HG03457 (cell line): ENCODE results near the gene PPP1R16B.
"Not testable (repeated sequence)": the region's sequence is repeated elsewhere in the genome, so short reads cannot be mapped to it uniquely, and the experiment has no call there.

Experiments used
- ATAC-seq: cut with Tn5 transposase; IDR thresholded peaks from one replicate; pipeline ENCODE4 v1.9.1; 2021; ENCODE audit warnings: moderate number of reproducible peaks; ENCODE audit not compliant: unreplicated experiment

PPP1R16B gene

DNA sequence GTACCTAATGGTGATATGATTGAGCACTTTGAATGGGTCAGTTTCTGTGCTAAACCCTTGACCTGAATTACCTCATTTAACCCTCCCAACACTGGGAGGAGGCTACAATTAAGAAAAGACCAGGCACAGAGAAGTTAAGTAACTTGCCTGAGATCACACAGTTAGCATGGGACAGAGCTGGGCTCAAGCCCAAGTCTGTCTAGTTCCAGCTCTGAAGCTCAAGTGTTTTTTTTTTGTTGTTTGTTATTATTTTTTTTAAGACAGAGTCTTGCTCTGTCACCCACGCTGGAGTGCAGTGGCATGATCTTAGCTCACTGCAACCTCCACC is 124.7 kb downstream of the PPP1R16B start:
- ATAC-seq = no peak

- ATAC-seq = no peak
Measured at GRCh38 chr20:38931984-38932383, 126.5 kb downstream of the PPP1R16B start.

GRCh38 chr20:38932457-38933120 is 127.1 kb downstream of the PPP1R16B start:
- no peak for ATAC-seq

GRCh38 chr20:38934530-38934929 is 129.0 kb downstream of the PPP1R16B start:
- ATAC-seq = no peak

DNA sequence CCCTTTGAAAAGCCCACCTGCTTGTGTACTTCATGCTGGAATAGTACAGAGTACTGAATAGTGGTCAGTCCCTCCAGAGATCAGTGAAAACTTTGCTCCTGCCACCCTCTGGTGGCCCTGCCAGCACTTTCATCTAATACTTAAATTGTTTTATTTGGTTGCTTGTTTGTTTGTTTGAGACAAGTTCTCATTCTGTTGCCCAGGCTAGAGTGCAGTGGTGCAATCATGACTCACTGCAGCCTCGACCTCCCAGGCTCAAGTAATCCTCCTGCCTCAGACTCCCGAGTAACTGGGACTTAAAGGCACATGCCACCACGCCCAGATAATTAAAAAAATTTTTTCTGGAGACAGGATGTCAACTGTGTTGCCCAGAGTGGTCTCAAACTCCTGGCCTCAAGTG is 129.8 kb downstream of the PPP1R16B start:
- ATAC-seq = no peak

DNA sequence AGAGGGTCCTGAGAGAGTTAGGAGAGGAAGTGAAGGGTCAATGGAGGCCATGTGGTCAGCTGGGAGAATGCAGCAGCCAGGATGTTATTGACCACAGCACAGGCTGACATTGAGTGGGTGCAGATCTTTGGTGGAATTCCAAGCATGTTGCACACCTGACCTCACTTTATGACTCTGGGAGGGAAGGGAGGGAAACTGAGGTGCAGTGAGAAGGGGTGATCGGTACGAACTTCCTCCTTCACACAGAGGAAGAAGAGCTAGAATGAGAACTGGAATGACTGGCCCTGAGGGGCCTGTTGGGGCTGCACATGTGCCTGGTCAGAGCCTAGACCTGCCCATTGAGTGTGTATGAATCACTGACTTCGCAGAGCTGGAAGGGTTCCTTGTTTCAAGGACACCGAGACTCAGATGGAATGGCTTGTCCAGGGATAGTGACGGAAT is 130.5 kb downstream of the PPP1R16B start:
- no peak for ATAC-seq

- no peak for ATAC-seq
Measured at GRCh38 chr20:38937000-38937399, 131.5 kb downstream of the PPP1R16B start.

- no peak for ATAC-seq
Measured at GRCh38 chr20:38937978-38938473, 132.5 kb downstream of the PPP1R16B start.

DNA sequence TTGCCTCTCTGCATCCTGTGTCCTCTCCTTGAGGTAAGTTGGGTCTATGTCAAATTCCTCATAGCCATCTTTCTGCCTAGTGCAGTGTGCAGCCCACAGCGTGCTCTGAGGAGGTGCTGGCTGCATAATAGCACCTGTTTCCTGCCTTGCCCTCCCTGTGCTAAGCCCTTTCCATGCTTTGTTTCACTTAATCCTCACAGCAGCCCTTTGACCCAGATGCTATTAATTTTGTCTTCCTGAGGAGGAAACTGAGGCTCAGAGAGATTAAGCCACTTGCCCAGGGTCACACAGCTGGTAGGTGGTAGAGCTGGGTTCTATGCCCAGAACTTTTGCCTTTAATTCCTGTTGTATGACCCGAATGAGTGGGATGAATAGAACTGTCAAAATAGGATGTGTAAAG is 134.2 kb downstream of the PPP1R16B start:
- ATAC-seq = no peak

- ATAC-seq = no peak
Measured at GRCh38 chr20:38940644-38941043, 135.1 kb downstream of the PPP1R16B start.

- no peak for ATAC-seq
Measured at GRCh38 chr20:38941726-38942389, 136.4 kb downstream of the PPP1R16B start.

- ATAC-seq = no peak
Measured at GRCh38 chr20:38945012-38945411, 139.5 kb downstream of the PPP1R16B start.

GRCh38 chr20:38946836-38947235 is 141.3 kb downstream of the PPP1R16B start:
- no peak for ATAC-seq

- no peak for ATAC-seq
Measured at GRCh38 chr20:38947931-38948362, 142.4 kb downstream of the PPP1R16B start.

DNA sequence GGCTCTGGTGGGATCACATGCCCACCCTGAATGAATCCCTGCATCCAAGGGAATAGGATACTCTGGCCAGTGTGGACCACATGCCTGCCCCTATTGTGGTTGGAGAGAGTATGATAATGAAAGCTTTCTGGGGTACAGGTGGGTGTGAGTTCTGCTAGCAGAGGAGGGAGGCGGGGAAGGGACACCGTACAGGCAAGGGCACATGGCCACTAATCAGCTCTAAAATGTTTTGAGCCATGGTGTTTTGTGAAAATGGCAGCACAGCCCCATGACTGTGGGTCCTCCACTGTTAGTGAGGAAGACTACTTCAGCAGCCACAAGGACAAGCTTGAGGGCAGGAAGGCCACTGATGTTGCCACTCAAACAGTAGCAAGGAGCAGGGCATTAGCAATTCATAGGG is 144.8 kb downstream of the PPP1R16B start:
- ATAC-seq = no peak

DNA sequence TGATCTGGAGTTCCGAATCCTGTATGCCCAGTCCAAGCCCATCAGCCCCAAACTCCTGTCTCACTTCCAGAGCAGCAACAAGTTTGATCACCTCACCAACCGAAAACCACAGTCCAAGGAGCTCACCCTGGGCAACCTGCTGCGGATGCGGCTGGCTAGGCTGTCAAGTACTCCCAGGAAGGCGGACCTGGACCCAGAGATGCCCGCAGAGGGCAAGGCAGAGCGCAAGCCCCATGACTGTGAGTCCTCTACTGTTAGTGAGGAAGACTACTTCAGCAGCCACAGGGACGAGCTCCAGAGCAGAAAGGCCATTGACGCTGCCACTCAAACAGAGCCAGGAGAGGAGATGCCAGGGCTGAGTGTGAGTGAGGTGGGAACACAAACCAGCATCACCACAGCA is 146.1 kb downstream of the PPP1R16B start:
- no peak for ATAC-seq

DNA sequence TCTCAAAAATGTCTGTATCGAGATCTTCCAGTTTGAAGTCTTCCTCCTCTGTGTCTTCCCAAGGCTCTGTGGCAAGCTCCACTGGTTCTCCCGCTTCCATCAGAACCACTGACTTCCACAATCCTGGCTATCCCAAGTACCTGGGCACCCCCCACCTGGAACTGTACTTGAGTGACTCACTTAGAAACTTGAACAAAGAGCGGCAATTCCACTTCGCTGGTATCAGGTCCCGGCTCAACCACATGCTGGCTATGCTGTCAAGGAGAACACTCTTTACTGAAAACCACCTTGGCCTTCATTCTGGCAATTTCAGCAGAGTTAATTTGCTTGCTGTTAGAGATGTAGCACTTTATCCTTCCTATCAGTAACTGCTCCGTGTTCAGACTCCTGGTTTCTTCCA is 146.7 kb downstream of the PPP1R16B start:
- ATAC-seq = no peak

GRCh38 chr20:38953630-38954340 is 148.3 kb downstream of the PPP1R16B start:
- ATAC-seq = no peak

- no peak for ATAC-seq
Measured at GRCh38 chr20:38957235-38957876, 151.9 kb downstream of the PPP1R16B start.

- ATAC-seq = no peak
Measured at GRCh38 chr20:38957915-38958485, 152.5 kb downstream of the PPP1R16B start.

DNA sequence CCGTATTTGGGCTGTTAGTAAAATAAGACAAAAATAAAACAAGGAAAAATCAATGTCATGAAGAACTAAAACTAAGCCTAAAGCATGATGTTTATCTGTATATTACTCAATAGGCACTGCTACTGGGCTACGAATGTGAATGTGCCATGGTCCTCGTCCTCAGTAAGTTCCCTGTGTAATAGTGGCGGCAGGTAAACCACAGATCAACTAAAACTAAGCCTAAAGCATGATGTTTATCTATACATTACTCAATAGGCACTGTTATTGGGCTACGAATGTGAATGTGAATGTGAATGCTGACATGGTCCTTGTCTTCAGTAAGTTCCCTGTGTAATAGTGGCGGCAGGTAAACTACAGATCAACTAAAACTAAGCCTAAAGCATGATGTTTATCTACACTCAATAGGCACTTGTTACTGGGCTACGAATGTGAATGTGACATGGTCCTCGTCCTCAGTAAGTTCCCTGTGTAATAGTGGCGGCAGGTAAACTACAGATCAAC is 154.7 kb downstream of the PPP1R16B start:
- not testable (repeated sequence) for ATAC-seq
